ENCODE results near the gene PRKCB.

- TF ChIP-seq POLR2AphosphoS5 (IDR thresholded peaks at IDR 0.05; ENCODE audit: low read depth, low read length) (no peak), REST (IDR thresholded peaks at IDR 0.05; ENCODE audit: insufficient read depth in 1 of 2, low read depth in 2 of 2, low read length in 2 of 2) (no peak), TAF1 (IDR thresholded peaks at IDR 0.05; ENCODE audit: borderline replicate concordance, insufficient read depth, low read length) (no peak), SIN3A (IDR thresholded peaks at IDR 0.05; ENCODE audit: borderline replicate concordance, insufficient read depth, low read length) (no peak)
Measured at GRCh38 chr16:24129412-24129918, 293.7 kb downstream of the PRKCB start.

Data from PFSK-1 (cell line).